Activated CD4-positive, alpha-beta memory T cell treated with anti-CD3 and anti-CD28 coated beads, Interleukin-2, amount 10 ng/mL, durations not matched to agents 7 days and 5 days (primary cell): ENCODE results near the gene KCNJ6. TPM values are rescaled to one million over a fixed set of nuclear protein-coding genes. Genes with fewer than 3 reads are reported as not detected.

Experiments
- CTCF ChIA-PET: fragments of 350-600 bp; sonication (Branson Sonifier 250); formaldehyde crosslinking; loops from one replicate; lab custom pipeline; 2021; ENCODE audit warnings: antibody characterized with exemption, inconsistent platforms; lab: Charles Lee
- POLR2A ChIA-PET: fragments of 350-600 bp; sonication (Branson Sonifier 250); formaldehyde crosslinking; loops from one replicate; lab custom pipeline; 2021; ENCODE audit warnings: antibody characterized with exemption; lab: Charles Lee
- DNase-seq: peaks from one replicate; pipeline ENCODE4 v3.0.0-alpha.2; 2020
- H3K27ac Mint-ChIP-seq: one replicate; pipeline ENCODE4 v1.8.0; 2021; ENCODE audit warnings: mild to moderate bottlenecking, mixed read lengths
- H3K27me3 Mint-ChIP-seq: one replicate; pipeline ENCODE4 v1.8.0; 2021; ENCODE audit warnings: mixed read lengths
- H3K36me3 Mint-ChIP-seq: one replicate; pipeline ENCODE4 v1.8.0; 2021; ENCODE audit warnings: low read depth, mixed read lengths
- H3K4me1 Mint-ChIP-seq: one replicate; pipeline ENCODE4 v1.8.0; 2021; ENCODE audit warnings: mixed read lengths
- H3K4me3 Mint-ChIP-seq: one replicate; pipeline ENCODE4 v1.8.0; 2021; ENCODE audit warnings: mild to moderate bottlenecking, mixed read lengths
- H3K9me3 Mint-ChIP-seq: one replicate; pipeline ENCODE4 v1.8.0; 2021; ENCODE audit warnings: mixed read lengths
- total RNA-seq, 2 experiments: library from RNA; stranded (reverse); gene quantifications; one replicate each; pipeline ENCODE4 v1.2.3, GENCODE V29; 2021

The KCNJ6 gene
- total RNA-seq, 2 experiments from 2014 or later = not detected

DNA sequence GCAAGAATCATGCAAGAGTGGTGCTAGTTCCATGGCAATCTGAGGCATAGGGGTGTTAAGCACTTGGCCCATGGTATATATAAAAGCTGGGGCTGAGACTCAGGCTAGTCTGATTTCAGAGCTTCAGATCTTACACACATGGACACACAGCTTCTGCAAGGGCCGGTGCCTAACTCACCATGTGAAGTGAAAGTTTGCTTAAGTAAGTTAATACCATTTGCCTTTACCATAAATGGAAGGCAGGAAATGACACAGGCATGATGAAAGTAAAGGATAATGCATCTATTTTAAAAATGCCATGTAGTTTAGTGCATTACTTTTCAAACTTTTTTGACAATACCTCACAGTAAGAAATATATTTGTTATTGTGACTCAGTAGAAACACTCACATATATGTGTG, 122.6 kb downstream of the KCNJ6 start:
- H3K4me3 Mint-ChIP-seq = no peak overlapping the region
- no peak for DNase-seq
- H3K27ac Mint-ChIP-seq = no peak overlapping the region
- H3K9me3 Mint-ChIP-seq = no peaks in the 10 kb centered on the region
- ChIA-PET POLR2A (no interaction called here), CTCF (no interaction called here)
- no peaks in the 10 kb centered on the region for H3K4me1 Mint-ChIP-seq
- no peaks in the 10 kb centered on the region for H3K27me3 Mint-ChIP-seq
- no peaks in the 10 kb centered on the region for H3K36me3 Mint-ChIP-seq

DNA sequence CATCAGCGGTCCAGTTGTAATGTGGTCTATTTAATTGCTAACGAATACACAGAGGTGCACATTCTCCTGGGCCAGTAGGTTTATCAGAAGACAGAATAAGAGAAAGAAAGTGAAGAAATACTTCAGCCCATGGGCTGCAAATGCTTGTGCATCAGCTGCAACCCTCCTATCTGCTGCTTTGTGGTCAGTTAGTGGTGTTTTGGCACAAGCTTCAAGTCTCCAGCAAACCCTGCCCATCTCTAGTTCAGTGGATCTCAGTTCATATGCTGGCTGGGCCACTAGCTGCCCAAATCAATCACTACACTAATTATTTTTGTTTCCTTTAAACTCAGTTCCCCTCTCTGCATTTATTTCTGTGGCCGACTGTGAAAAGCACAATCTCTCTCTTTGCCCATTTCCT, 124.2 kb downstream of the KCNJ6 start:
- Mint-ChIP-seq H3K36me3 (no peaks in the 10 kb centered on the region), H3K4me3 (no peak overlapping the region), H3K27me3 (no peaks in the 10 kb centered on the region), H3K9me3 (no peaks in the 10 kb centered on the region), H3K4me1 (no peaks in the 10 kb centered on the region), H3K27ac (no peak overlapping the region)
- ChIA-PET CTCF (no interaction called here), POLR2A (no interaction called here)
- no peak for DNase-seq

DNA sequence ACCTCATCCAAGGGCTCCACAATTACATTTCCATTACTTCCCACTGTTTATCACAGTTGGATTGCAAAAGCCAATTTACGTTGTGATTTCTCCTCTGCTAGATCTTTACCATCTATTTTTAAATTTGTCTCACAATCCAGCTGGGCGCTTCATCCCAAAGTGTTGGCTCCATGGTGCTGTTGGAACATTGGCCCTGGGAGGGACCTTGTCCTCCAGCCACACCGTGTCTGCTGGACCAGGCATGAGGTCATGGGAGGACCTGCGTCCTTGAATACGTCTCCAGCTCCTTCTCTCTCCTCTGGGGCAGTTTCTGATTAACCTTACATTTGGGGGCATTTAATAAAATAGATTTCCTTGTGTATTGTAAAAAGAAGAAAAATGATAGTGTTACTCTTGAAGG, 125.4 kb downstream of the KCNJ6 start:
- H3K27ac Mint-ChIP-seq = no peak overlapping the region
- no peak for DNase-seq
- H3K4me1 Mint-ChIP-seq = no peaks in the 10 kb centered on the region
- ChIA-PET CTCF (no interaction called here), POLR2A (no interaction called here)
- H3K4me3 Mint-ChIP-seq = no peak overlapping the region
- H3K9me3 Mint-ChIP-seq = no peaks in the 10 kb centered on the region
- H3K27me3 Mint-ChIP-seq = no peaks in the 10 kb centered on the region
- no peaks in the 10 kb centered on the region for H3K36me3 Mint-ChIP-seq

DNA sequence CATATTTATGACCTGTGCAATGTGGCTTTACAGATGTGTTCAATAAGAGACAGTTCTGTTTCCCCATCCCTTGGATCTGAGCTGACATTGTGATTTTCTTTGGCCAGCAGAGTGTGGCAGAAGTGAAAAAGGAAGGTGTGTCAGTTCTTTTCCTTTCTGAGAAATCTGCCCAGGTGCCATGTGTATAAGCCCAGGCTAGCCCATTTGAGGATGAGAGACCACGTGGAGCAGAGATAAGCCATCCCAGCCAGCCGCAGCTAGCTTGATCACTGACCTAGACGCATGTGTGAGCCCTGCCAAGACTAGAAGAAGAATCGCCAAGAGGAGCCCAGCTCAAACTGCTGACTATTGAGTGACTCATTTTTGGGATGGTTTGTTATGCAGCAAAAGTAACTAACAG, 127.8 kb downstream of the KCNJ6 start:
- no peak for DNase-seq
- ChIA-PET POLR2A (no interaction called here), CTCF (no interaction called here)
- Mint-ChIP-seq H3K27ac (no peak overlapping the region), H3K4me1 (no peaks in the 10 kb centered on the region), H3K27me3 (no peaks in the 10 kb centered on the region), H3K4me3 (no peak overlapping the region), H3K9me3 (peaks cover 2% of the 10 kb centered on the region), H3K36me3 (no peaks in the 10 kb centered on the region)

DNA sequence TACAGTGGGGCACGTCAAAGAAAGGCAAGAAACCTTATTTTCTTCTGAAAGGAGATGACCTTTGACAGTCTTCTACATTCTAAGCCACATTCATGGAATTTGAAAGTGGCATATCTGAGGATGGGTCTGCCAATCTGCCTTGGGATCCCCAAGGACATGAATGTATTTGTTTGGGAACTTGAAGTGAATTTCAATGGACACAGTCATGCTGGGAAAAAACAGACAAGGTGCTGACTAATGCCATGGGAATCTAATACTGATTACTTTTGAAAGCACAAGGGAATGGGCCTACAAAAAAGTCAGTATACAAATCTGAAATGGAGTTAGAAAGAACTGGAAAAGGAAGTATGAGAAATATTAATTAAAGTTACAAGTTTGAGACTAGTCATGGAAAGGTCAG, 128.8 kb downstream of the KCNJ6 start:
- Mint-ChIP-seq H3K9me3 (peaks cover 3% of the 10 kb centered on the region), H3K36me3 (no peaks in the 10 kb centered on the region), H3K4me3 (no peak overlapping the region), H3K27ac (no peak overlapping the region), H3K27me3 (no peaks in the 10 kb centered on the region), H3K4me1 (no peaks in the 10 kb centered on the region)
- ChIA-PET CTCF (no interaction called here), POLR2A (no interaction called here)
- no peak for DNase-seq

DNA sequence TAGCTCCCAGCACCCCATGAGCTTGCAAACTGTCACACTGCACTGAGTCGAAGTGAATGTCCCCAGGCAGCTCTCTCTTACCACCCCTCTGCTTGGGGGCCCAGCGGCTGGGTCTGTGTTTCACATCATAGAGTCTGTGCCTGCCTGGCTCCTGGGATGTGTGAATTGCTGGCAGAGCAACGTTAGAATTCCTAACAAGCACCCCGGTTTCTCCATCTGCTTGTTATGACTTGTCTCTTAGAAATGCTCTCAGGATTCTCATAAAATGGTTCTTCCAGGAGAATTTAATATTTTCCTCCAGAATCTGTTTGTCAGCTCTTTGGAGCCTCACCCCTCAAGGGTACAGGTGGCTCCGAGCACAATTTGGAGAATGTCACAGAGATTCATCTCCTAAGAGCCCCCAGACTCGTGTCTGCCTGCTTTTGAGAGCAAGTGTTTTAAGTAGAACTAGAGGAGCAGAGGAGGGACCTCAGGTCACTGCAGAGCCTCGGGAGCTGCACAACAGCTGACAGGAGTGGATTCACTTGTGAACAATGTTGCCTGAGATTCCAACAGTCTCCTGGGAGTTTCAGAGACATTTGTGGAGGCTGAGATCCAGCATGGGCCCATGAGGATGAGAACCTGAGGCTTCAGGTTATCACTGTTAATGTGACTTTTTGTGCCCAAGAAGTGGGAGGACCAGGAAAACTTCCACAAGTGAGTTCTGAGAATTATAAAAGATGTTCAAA, 131.5 kb downstream of the KCNJ6 start:
- no peak for DNase-seq
- peaks cover 6% of the 10 kb centered on the region for H3K9me3 Mint-ChIP-seq
- CTCF ChIA-PET = no interaction called here

DNA sequence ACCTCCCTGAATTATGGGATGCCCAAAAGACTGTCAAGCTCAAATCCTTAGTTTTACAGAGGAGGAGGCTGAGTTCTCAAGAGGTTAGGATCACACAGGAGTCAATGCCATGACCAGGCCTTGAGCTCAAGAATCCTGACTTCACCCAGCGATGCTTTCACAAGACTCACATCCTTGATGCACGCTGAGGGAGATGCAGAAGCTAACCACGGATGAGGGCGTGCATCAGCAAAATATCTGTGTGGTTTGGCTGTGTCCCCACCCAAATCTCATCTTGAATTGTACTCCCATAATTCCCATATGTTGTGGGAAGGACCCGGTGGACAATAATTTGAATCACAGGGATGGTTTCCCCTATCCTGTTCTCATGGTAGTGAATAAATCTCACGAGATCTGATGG, 133.2 kb downstream of the KCNJ6 start:
- Mint-ChIP-seq H3K36me3 (no peaks in the 10 kb centered on the region), H3K9me3 (peaks cover 6% of the 10 kb centered on the region), H3K4me3 (no peak overlapping the region), H3K27me3 (no peaks in the 10 kb centered on the region), H3K27ac (no peak overlapping the region), H3K4me1 (no peaks in the 10 kb centered on the region)
- POLR2A ChIA-PET = no interaction called here
- DNase-seq = no peak
- CTCF ChIA-PET = no interaction called here

More for the DNA sequence above, 131.5 kb downstream of the KCNJ6 start:
- H3K4me1 Mint-ChIP-seq = no peaks in the 10 kb centered on the region
- POLR2A ChIA-PET = no interaction called here
- H3K27me3 Mint-ChIP-seq = no peaks in the 10 kb centered on the region
- no peak overlapping the region for H3K4me3 Mint-ChIP-seq
- H3K27ac Mint-ChIP-seq = no peak overlapping the region
- no peaks in the 10 kb centered on the region for H3K36me3 Mint-ChIP-seq

DNA sequence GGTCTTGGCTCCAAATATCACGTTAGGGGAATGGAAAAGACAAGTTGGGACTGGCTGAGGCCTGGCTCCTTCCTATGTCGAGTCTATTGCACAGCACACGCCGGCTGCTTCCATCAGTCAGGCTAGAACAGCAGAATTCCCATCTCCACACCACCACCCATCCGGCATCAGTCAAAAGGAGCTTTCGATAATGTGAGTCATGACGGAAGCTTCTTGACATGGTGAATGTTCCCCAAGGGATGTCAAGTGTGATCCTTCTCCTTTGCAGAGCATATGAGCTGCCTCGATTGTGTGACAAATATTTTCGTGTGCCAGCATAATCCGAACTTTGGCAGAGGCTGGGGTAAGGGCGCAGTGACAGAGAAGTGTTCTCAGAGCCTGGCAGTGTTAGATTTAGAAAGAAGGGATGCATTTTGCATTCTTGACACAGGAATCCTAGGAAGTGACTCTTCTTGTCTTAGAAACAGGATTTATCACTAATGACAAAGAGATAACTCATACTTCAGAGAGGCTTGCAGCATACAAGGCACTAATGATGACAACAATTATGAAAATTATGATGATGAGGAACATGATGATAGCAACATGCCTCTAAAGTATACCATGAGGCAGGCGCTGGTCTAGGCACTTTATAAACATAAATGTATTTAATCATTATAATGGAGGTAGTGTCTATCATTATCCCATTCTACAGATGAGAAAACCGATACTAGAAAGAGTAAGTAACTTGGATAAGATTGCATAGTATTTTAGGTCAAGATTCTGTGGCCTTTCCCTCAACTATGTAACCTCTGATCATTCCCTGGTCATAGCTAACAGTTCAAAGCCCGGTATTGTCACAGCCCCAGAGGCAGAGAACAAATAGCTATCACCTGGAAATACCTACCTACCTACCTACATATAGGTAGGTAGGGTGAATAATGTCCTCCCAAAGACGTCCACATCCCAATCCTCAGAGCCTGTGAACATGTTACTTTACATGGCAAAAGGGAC, 135.0 kb downstream of the KCNJ6 start:
- no peak overlapping the region for H3K4me3 Mint-ChIP-seq
- H3K27ac Mint-ChIP-seq = no peak overlapping the region
- H3K4me1 Mint-ChIP-seq = no peaks in the 10 kb centered on the region
- no peaks in the 10 kb centered on the region for H3K36me3 Mint-ChIP-seq
- H3K27me3 Mint-ChIP-seq = no peaks in the 10 kb centered on the region
- ChIA-PET CTCF (no interaction called here), POLR2A (no interaction called here)
- no peak for DNase-seq
- H3K9me3 Mint-ChIP-seq = peaks cover 6% of the 10 kb centered on the region

DNA sequence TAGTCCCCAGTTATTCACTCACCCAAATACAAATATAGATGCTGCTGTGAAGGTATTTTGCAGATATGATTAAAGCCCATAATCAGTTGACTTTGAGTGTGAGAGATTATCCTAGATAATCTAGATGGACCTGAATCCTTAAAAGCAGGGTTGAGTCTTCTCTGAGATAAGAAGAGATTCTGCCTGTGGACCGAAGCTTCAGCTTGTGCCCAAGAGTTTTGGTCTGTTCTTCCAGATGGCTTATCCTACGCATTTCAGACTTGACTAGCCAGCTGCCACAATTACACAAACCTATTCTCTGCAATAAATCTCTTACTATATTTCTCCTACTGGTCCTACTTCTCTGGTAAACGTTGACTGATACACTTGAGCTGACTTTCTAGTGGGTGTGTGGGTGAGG, 145.1 kb downstream of the KCNJ6 start:
- no peaks in the 10 kb centered on the region for H3K36me3 Mint-ChIP-seq
- H3K9me3 Mint-ChIP-seq = no peaks in the 10 kb centered on the region
- no peaks in the 10 kb centered on the region for H3K4me1 Mint-ChIP-seq
- H3K4me3 Mint-ChIP-seq = no peak overlapping the region
- CTCF ChIA-PET = no interaction called here
- no peak for DNase-seq
- no peaks in the 10 kb centered on the region for H3K27me3 Mint-ChIP-seq
- H3K27ac Mint-ChIP-seq = no peak overlapping the region
- POLR2A ChIA-PET = no interaction called here

DNA sequence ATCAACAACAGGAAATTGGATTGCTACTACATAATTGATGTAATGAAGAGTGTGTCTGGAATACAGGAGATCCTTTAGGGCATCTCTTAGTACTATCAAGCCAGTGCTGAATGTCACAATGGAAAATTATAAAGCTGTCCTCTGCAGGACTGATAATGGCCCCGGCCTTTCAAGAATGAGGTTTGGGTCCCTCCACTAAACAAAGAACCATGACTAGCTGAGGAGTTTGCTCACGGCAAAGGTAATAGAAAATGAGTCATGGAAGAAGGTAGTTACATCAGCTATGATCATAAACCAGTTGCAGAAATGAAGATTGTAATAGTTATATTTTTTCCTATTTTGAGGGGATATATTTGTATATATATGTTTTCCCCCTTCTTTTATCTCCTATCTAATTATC, 145.8 kb downstream of the KCNJ6 start:
- POLR2A ChIA-PET = no interaction called here
- Mint-ChIP-seq H3K4me1 (no peaks in the 10 kb centered on the region), H3K4me3 (no peak overlapping the region), H3K27me3 (no peaks in the 10 kb centered on the region), H3K9me3 (no peaks in the 10 kb centered on the region), H3K36me3 (no peaks in the 10 kb centered on the region), H3K27ac (no peak overlapping the region)
- no peak for DNase-seq
- CTCF ChIA-PET = no interaction called here

DNA sequence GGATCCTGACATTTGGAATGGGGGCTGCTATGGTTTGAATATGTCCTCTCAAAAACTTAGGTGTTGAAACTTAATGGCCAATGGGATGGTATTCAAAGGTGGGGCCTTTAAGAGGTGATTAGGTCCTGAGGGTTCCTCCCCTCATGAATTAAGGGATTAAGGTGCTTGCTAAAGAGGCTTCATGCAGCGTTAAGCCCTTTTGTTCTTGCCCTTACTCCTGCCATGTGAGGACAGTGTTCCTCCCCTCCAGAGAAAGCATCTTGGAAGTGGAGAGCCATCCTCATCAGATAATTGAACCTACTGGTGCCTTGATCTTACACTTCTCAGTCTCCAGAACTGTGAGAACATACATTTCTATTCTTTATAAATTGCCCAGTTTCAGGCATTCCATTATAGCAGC, 146.6 kb downstream of the KCNJ6 start:
- DNase-seq = no peak
- Mint-ChIP-seq H3K27me3 (no peaks in the 10 kb centered on the region), H3K36me3 (no peaks in the 10 kb centered on the region), H3K27ac (no peak overlapping the region), H3K4me3 (no peak overlapping the region), H3K4me1 (no peaks in the 10 kb centered on the region), H3K9me3 (no peaks in the 10 kb centered on the region)
- CTCF ChIA-PET = no interaction called here
- POLR2A ChIA-PET = no interaction called here

DNA sequence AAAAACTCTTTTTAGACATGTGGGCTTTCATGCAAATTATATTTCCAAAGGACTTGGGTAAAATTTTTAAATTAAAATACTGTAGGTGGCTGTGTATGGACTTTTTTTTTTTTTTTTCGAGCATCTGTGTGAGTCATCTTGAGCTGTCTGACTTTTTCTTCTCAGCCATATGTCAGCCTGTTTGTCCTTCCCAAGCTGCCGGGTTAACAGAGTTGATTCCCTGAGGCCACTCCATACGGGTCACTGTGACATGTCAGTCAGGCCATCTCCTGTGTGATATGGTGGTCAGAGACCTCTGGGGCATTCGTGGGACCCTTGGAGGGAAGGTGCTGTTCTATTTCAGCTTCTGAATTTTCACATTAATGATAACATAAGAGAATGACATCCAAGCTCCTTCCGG, 148.3 kb downstream of the KCNJ6 start:
- H3K4me1 Mint-ChIP-seq = no peaks in the 10 kb centered on the region
- no peak overlapping the region for H3K27ac Mint-ChIP-seq
- ChIA-PET CTCF (interaction anchor here (0.9 kb wide), 1 partner anchor 10 kb away, joined by 3 read pairs; no protein-coding TSS in a partner anchor), POLR2A (no interaction called here)
- no peaks in the 10 kb centered on the region for H3K9me3 Mint-ChIP-seq
- H3K4me3 Mint-ChIP-seq = no peak overlapping the region
- no peak for DNase-seq
- no peaks in the 10 kb centered on the region for H3K27me3 Mint-ChIP-seq
- no peaks in the 10 kb centered on the region for H3K36me3 Mint-ChIP-seq

DNA sequence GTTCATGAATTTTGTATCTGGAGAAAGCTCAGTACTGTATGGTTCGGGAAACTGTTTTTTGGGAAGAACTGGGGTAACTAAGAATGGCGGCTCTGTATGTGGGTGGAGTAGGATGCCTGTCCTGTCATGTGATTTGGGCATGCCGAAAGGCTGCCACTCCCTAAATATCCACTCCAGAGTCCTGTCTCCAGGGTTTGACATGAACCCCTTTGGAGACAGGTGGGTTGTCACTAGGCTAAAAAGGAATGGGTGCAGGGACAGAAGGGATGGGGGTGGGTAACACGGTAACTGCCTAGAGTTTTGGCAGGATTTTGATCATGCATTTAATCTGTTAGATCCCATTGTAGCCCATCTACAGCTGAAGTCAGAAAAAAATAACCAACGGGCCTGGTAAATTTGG, 150.1 kb downstream of the KCNJ6 start:
- Mint-ChIP-seq H3K4me3 (no peak overlapping the region), H3K27ac (no peak overlapping the region), H3K9me3 (no peaks in the 10 kb centered on the region), H3K36me3 (no peaks in the 10 kb centered on the region), H3K27me3 (no peaks in the 10 kb centered on the region), H3K4me1 (no peaks in the 10 kb centered on the region)
- ChIA-PET CTCF (no interaction called here), POLR2A (no interaction called here)
- DNase-seq = no peak
